GM23338 (cell line): Measurements from ENCODE around the gene CTTNBP2. TPM values are rescaled to one million over a fixed set of nuclear protein-coding genes. Genes with fewer than 3 reads are reported as not detected.

Experiments
- ATAC-seq: fragments of 200-7000 bp; cut with Tn5 transposase; 3 replicates; pipeline ENCODE4 v1.9.1; 2020
- DNase-seq: peaks from one replicate; pipeline ENCODE4 v3.0.0-alpha.2; 2015; ENCODE audit warnings: low spot score
- H2AFZ ChIP-seq: fragments of 200-600 bp; sonication (generic); 2 replicates; pipeline ENCODE4 v1.8.0; 2016; ENCODE audit warnings: antibody characterized with exemption, mild to moderate bottlenecking, moderate library complexity
- H3F3A ChIP-seq: fragments of 200-600 bp; sonication (generic); replicated peaks from 2 replicates; pipeline ENCODE4 v1.8.0; 2017; ENCODE audit warnings: antibody characterized with exemption, mixed run types, low read depth
- H3K27ac ChIP-seq: fragments of 200-600 bp; sonication (generic); 2 replicates; pipeline ENCODE4 v1.6.1; 2016; ENCODE audit warnings: low read depth
- H3K27me3 ChIP-seq: fragments of 200-600 bp; sonication (generic); 2 replicates; pipeline ENCODE4 v1.8.0; 2016; ENCODE audit warnings: mild to moderate bottlenecking, mixed run types, moderate library complexity; ENCODE audit not compliant: insufficient read depth
- H3K36me3 ChIP-seq: fragments of 200-600 bp; sonication (generic); 2 replicates; pipeline ENCODE4 v1.8.0; 2016; ENCODE audit warnings: mild to moderate bottlenecking; ENCODE audit not compliant: insufficient read depth
- H3K4me1 ChIP-seq: fragments of 200-600 bp; sonication (generic); 2 replicates; pipeline ENCODE4 v1.8.0; 2016; ENCODE audit warnings: mild to moderate bottlenecking, moderate library complexity; ENCODE audit not compliant: insufficient read depth
- H3K4me2 ChIP-seq: fragments of 200-600 bp; sonication (generic); 2 replicates; pipeline ENCODE4 v1.7.1; 2017; ENCODE audit warnings: mixed run types
- H3K4me3 ChIP-seq: fragments of 200-600 bp; sonication (generic); 2 replicates; pipeline ENCODE4 v1.6.1; 2016; ENCODE audit warnings: mixed run types
- H3K79me2 ChIP-seq: fragments of 200-600 bp; sonication (generic); replicated peaks from 2 replicates; pipeline ENCODE4 v1.8.0; 2017; ENCODE audit warnings: mild to moderate bottlenecking; ENCODE audit not compliant: insufficient read depth
- H3K9me2 ChIP-seq: fragments of 200-600 bp; sonication (generic); 2 replicates; pipeline ENCODE4 v1.8.0; 2017; ENCODE audit not compliant: insufficient read depth
- H4K20me1 ChIP-seq: fragments of 200-600 bp; sonication (generic); replicated peaks from 2 replicates; pipeline ENCODE4 v1.8.0; 2017; ENCODE audit warnings: mild to moderate bottlenecking; ENCODE audit not compliant: insufficient read depth
- H3K27ac Mint-ChIP-seq: 2 replicates; pipeline ENCODE4 v1.8.0; 2020; ENCODE audit warnings: inconsistent platforms, mild to moderate bottlenecking, moderate library complexity, mixed read lengths
- H3K27me3 Mint-ChIP-seq: 3 replicates; pipeline ENCODE4 v1.8.0; 2022; ENCODE audit warnings: low read depth, mild to moderate bottlenecking, moderate library complexity, mixed read lengths, inconsistent platforms; ENCODE audit not compliant: insufficient read depth, poor library complexity
- H3K36me3 Mint-ChIP-seq: 3 replicates; pipeline ENCODE4 v1.8.0; 2021; ENCODE audit warnings: low read depth, mild to moderate bottlenecking, inconsistent platforms, moderate library complexity, mixed read lengths
- H3K4me1 Mint-ChIP-seq: 3 replicates; pipeline ENCODE4 v1.8.0; 2020; ENCODE audit warnings: mild to moderate bottlenecking, inconsistent platforms, mixed read lengths
- H3K4me3 Mint-ChIP-seq: 3 replicates; pipeline ENCODE4 v1.8.0; 2021; ENCODE audit warnings: moderate library complexity, mild to moderate bottlenecking, inconsistent platforms, mixed read lengths
- H3K9me3 Mint-ChIP-seq: 3 replicates; pipeline ENCODE4 v1.8.0; 2020; ENCODE audit warnings: moderate library complexity, mild to moderate bottlenecking, inconsistent platforms, mixed read lengths
- CREB1 ChIP-seq: fragments of 250-450 bp; sonication (Bioruptor Pico); IDR thresholded peaks from 2 replicates; pipeline ENCODE4 v1.5.0; 2020; ENCODE audit warnings: low read depth, mild to moderate bottlenecking, moderate library complexity
- EZH2 ChIP-seq: fragments of 200-600 bp; sonication (generic); IDR thresholded peaks from one replicate; pipeline ENCODE4 v1.8.0; 2017; ENCODE audit warnings: antibody characterized with exemption, mild to moderate bottlenecking, low read depth; ENCODE audit not compliant: unreplicated experiment
- EZH2phosphoT487 ChIP-seq: fragments of 200-600 bp; sonication (generic); IDR thresholded peaks from one replicate; pipeline ENCODE4 v1.8.1; 2018; ENCODE audit warnings: antibody characterized with exemption; ENCODE audit not compliant: unreplicated experiment
- JUNB ChIP-seq: IDR thresholded peaks from one replicate; pipeline ENCODE4 v1.6.1; 2016; ENCODE audit warnings: antibody characterized with exemption; ENCODE audit not compliant: unreplicated experiment
- NANOG ChIP-seq: IDR thresholded peaks from 2 replicates; pipeline ENCODE4 v1.6.1; 2016; ENCODE audit warnings: antibody characterized with exemption, borderline replicate concordance
- POLR2AphosphoS5 ChIP-seq: IDR thresholded peaks from 2 replicates; pipeline ENCODE4 v1.6.1; 2016; ENCODE audit warnings: antibody characterized with exemption, low read depth
- ZNF114 ChIP-seq: fragments of 250-450 bp; sonication (Bioruptor Pico); IDR thresholded peaks from 2 replicates; pipeline ENCODE4 v1.5.0; 2020; ENCODE audit warnings: mild to moderate bottlenecking, moderate library complexity
- ZNF331 ChIP-seq: fragments of 250-450 bp; sonication (Bioruptor Pico); IDR thresholded peaks from 2 replicates; pipeline ENCODE4 v1.5.0; 2020; ENCODE audit warnings: low read depth, mild to moderate bottlenecking, moderate library complexity
- polyA plus RNA-seq: library from polyadenylated mRNA; unstranded; fragments of >200 nt; fragmentation: Nextera tagmentation; extraction: Ambion mirVana; gene quantifications from 2 replicates; pipeline ENCODE4 v1.2.1, GENCODE V29; 2016
- total RNA-seq: library from RNA; depleted of rRNA; stranded (reverse); fragments of >200 nt; shearing (Covaris generic); gene quantifications from 2 replicates; pipeline ENCODE4 v1.2.3, GENCODE V29; 2014
- TF ChIP-seq, protein P1 (sequence below), 2 experiments: fragments of 200-600 bp in 1 of 2; sonication (generic) in 1 of 2; conservative IDR thresholded peaks; 2 replicates each; pipeline versions ENCODE4 v1.5.1 to v1.6.1; 2016 to 2017; ENCODE audit warnings: antibody characterized with exemption in 2 of 2, low read depth in 2 of 2, mild to moderate bottlenecking in 2 of 2, moderate library complexity in 1 of 2
- TF ChIP-seq, protein P2 (sequence below): IDR thresholded peaks from 2 replicates; pipeline ENCODE4 v1.6.1; 2016; ENCODE audit warnings: antibody characterized with exemption
- TF ChIP-seq, protein P3 (sequence below): IDR thresholded peaks from one replicate; pipeline ENCODE4 v1.6.1; 2018; ENCODE audit warnings: antibody characterized with exemption; ENCODE audit not compliant: unreplicated experiment
- TF ChIP-seq, protein P4 (sequence below): fragments of 250-450 bp; sonication (Bioruptor Pico); IDR thresholded peaks from 2 replicates; pipeline ENCODE4 v1.5.0; 2020; ENCODE audit warnings: mild to moderate bottlenecking, moderate library complexity

Gene CTTNBP2
- total and polyA plus RNA-seq, 2 experiments from 2014 or later: 26.8 to 30.7 TPM

DNA sequence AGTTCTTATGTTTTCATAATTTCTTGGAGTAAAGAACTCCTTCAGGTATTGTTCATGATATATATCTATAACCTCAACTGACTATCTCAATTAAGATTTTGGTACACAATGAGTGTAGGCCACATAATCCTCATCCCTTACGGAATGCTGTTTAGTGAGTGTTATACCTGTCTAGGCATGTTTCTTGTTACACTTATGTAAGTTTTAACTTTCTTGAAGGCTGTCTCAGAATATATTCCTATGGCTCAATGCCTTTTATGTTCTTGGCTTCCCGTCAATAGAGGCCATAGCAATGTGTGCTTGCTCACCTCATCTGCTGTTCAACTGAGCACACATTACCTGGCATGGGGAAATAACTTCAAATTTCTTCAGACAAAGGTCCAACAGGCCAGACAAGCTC is 185.1 kb downstream of the CTTNBP2 start (continued):
- TF ChIP-seq, protein P1, sequence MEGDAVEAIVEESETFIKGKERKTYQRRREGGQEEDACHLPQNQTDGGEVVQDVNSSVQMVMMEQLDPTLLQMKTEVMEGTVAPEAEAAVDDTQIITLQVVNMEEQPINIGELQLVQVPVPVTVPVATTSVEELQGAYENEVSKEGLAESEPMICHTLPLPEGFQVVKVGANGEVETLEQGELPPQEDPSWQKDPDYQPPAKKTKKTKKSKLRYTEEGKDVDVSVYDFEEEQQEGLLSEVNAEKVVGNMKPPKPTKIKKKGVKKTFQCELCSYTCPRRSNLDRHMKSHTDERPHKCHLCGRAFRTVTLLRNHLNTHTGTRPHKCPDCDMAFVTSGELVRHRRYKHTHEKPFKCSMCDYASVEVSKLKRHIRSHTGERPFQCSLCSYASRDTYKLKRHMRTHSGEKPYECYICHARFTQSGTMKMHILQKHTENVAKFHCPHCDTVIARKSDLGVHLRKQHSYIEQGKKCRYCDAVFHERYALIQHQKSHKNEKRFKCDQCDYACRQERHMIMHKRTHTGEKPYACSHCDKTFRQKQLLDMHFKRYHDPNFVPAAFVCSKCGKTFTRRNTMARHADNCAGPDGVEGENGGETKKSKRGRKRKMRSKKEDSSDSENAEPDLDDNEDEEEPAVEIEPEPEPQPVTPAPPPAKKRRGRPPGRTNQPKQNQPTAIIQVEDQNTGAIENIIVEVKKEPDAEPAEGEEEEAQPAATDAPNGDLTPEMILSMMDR (conservative IDR thresholded peaks at IDR 0.05; ENCODE audit: low read depth in 2 of 2): no peak
- TF ChIP-seq NANOG (no peak), EZH2 (no peak), EZH2phosphoT487 (no peak), JUNB (no peak), ZNF331 (CRISPR knock-in tag) (no peak), POLR2AphosphoS5 (no peak)
- TF ChIP-seq, protein P2, sequence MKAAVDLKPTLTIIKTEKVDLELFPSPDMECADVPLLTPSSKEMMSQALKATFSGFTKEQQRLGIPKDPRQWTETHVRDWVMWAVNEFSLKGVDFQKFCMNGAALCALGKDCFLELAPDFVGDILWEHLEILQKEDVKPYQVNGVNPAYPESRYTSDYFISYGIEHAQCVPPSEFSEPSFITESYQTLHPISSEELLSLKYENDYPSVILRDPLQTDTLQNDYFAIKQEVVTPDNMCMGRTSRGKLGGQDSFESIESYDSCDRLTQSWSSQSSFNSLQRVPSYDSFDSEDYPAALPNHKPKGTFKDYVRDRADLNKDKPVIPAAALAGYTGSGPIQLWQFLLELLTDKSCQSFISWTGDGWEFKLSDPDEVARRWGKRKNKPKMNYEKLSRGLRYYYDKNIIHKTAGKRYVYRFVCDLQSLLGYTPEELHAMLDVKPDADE: no peak
- TF ChIP-seq, protein P3, sequence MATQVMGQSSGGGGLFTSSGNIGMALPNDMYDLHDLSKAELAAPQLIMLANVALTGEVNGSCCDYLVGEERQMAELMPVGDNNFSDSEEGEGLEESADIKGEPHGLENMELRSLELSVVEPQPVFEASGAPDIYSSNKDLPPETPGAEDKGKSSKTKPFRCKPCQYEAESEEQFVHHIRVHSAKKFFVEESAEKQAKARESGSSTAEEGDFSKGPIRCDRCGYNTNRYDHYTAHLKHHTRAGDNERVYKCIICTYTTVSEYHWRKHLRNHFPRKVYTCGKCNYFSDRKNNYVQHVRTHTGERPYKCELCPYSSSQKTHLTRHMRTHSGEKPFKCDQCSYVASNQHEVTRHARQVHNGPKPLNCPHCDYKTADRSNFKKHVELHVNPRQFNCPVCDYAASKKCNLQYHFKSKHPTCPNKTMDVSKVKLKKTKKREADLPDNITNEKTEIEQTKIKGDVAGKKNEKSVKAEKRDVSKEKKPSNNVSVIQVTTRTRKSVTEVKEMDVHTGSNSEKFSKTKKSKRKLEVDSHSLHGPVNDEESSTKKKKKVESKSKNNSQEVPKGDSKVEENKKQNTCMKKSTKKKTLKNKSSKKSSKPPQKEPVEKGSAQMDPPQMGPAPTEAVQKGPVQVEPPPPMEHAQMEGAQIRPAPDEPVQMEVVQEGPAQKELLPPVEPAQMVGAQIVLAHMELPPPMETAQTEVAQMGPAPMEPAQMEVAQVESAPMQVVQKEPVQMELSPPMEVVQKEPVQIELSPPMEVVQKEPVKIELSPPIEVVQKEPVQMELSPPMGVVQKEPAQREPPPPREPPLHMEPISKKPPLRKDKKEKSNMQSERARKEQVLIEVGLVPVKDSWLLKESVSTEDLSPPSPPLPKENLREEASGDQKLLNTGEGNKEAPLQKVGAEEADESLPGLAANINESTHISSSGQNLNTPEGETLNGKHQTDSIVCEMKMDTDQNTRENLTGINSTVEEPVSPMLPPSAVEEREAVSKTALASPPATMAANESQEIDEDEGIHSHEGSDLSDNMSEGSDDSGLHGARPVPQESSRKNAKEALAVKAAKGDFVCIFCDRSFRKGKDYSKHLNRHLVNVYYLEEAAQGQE: no peak

DNA sequence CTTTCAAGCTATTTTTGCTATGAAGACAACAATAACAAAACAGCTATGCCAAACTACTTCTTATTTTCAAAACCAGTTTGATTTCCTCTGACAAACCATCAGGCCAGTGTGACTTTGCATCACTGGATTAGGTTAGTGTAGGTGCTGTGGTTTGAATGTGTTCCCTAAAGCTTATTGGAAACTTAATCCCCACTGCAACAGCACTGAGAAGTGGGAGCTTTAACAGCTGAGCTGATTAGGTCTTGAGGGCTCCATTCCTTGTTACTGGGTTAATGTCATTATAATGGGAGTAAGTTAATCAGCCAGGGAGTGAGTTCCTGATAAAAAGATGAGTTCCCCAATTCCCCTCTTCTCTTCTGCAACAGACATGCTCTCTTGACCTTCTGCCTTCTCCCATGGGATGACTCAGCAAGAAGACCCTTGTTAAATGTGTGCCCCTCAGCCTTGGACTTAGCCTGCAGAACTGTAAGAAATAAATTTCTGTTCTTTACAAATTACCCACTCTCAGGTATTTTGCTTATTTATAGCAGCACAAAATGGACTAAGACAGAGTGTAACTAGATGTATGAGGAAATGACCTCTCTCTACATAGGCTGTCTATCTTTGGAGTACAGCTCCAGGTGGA is 186.8 kb downstream of the CTTNBP2 start:
- DNase-seq (no peak), ATAC-seq (no peak)
- Mint-ChIP-seq H3K36me3 (no peaks in the 10 kb centered on the region), H3K4me1 (peaks cover 12% of the 10 kb centered on the region), H3K4me3 (no peak overlapping the region), H3K27me3 (no peaks in the 10 kb centered on the region), H3K9me3 (no peaks in the 10 kb centered on the region), H3K27ac (peak overlapping the region; percentile 80; the same call in 1 of the 2 replicates)
- Histone ChIP-seq H4K20me1 (no peaks in the 10 kb centered on the region), H3K36me3 (no peaks in the 10 kb centered on the region), H3K9me2 (peaks cover 5% of the 10 kb centered on the region; the same call in 1 of the 2 replicates), H3K27me3 (no peaks in the 10 kb centered on the region), H3F3A (no peaks in the 10 kb centered on the region), H3K4me1 (peaks cover 9% of the 10 kb centered on the region; the same call in 1 of the 2 replicates), H3K27ac (no peak overlapping the region), H2AFZ (no peak overlapping the region; the same call in 1 of the 2 replicates), H3K4me2 (no peak overlapping the region), H3K79me2 (no peaks in the 10 kb centered on the region), H3K4me3 (no peak overlapping the region)
- TF ChIP-seq ZNF114 (CRISPR knock-in tag) (no peak), ZNF331 (CRISPR knock-in tag) (no peak), CREB1 (no peak), EZH2phosphoT487 (no peak)
- TF ChIP-seq, protein P4, sequence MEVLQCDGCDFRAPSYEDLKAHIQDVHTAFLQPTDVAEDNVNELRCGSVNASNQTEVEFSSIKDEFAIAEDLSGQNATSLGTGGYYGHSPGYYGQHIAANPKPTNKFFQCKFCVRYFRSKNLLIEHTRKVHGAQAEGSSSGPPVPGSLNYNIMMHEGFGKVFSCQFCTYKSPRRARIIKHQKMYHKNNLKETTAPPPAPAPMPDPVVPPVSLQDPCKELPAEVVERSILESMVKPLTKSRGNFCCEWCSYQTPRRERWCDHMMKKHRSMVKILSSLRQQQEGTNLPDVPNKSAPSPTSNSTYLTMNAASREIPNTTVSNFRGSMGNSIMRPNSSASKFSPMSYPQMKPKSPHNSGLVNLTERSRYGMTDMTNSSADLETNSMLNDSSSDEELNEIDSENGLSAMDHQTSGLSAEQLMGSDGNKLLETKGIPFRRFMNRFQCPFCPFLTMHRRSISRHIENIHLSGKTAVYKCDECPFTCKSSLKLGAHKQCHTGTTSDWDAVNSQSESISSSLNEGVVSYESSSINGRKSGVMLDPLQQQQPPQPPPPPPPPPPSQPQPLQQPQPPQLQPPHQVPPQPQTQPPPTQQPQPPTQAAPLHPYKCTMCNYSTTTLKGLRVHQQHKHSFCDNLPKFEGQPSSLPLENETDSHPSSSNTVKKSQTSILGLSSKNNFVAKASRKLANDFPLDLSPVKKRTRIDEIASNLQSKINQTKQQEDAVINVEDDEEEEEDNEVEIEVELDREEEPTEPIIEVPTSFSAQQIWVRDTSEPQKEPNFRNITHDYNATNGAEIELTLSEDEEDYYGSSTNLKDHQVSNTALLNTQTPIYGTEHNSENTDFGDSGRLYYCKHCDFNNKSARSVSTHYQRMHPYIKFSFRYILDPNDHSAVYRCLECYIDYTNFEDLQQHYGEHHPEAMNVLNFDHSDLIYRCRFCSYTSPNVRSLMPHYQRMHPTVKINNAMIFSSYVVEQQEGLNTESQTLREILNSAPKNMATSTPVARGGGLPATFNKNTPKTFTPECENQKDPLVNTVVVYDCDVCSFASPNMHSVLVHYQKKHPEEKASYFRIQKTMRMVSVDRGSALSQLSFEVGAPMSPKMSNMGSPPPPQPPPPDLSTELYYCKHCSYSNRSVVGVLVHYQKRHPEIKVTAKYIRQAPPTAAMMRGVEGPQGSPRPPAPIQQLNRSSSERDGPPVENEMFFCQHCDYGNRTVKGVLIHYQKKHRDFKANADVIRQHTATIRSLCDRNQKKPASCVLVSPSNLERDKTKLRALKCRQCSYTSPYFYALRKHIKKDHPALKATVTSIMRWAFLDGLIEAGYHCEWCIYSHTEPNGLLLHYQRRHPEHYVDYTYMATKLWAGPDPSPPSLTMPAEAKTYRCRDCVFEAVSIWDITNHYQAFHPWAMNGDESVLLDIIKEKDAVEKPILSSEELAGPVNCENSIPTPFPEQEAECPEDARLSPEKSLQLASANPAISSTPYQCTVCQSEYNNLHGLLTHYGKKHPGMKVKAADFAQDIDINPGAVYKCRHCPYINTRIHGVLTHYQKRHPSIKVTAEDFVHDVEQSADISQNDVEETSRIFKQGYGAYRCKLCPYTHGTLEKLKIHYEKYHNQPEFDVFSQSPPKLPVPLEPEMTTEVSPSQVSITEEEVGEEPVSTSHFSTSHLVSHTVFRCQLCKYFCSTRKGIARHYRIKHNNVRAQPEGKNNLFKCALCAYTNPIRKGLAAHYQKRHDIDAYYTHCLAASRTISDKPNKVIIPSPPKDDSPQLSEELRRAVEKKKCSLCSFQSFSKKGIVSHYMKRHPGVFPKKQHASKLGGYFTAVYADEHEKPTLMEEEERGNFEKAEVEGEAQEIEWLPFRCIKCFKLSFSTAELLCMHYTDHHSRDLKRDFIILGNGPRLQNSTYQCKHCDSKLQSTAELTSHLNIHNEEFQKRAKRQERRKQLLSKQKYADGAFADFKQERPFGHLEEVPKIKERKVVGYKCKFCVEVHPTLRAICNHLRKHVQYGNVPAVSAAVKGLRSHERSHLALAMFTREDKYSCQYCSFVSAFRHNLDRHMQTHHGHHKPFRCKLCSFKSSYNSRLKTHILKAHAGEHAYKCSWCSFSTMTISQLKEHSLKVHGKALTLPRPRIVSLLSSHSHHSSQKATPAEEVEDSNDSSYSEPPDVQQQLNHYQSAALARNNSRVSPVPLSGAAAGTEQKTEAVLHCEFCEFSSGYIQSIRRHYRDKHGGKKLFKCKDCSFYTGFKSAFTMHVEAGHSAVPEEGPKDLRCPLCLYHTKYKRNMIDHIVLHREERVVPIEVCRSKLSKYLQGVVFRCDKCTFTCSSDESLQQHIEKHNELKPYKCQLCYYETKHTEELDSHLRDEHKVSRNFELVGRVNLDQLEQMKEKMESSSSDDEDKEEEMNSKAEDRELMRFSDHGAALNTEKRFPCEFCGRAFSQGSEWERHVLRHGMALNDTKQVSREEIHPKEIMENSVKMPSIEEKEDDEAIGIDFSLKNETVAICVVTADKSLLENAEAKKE (CRISPR knock-in tag): no peak
